BE2C (cell line): ENCODE data around the gene KIF18B.

ENCODE experiments used
- DNase-seq: peaks from one replicate; pipeline ENCODE4 v3.0.0-alpha.2; 2020
- H3K27me3 ChIP-seq: fragments of 250-450 bp; sonication (Bioruptor Pico); 2 replicates; pipeline ENCODE4 v1.5.1; 2020; ENCODE audit warnings: mild to moderate bottlenecking
- H3K36me3 ChIP-seq: fragments of 250-450 bp; sonication (Bioruptor Pico); 2 replicates; pipeline ENCODE4 v1.5.1; 2020; ENCODE audit warnings: mild to moderate bottlenecking
- H3K4me1 ChIP-seq: fragments of 250-450 bp; sonication (Bioruptor Pico); 2 replicates; pipeline ENCODE4 v1.5.1; 2020
- H3K4me3 ChIP-seq: 2 replicates; pipeline ENCODE4 v1.5.1; 2011; ENCODE audit warnings: low read depth, low read length
- H3K9me3 ChIP-seq: fragments of 250-450 bp; sonication (Bioruptor Pico); 2 replicates; pipeline ENCODE4 v1.5.1; 2020
- TF ChIP-seq, protein P1 (sequence below): IDR thresholded peaks from 2 replicates; pipeline ENCODE4 v1.5.1; 2012; ENCODE audit warnings: mild to moderate bottlenecking, low read depth, low read length

Gene KIF18B

DNA sequence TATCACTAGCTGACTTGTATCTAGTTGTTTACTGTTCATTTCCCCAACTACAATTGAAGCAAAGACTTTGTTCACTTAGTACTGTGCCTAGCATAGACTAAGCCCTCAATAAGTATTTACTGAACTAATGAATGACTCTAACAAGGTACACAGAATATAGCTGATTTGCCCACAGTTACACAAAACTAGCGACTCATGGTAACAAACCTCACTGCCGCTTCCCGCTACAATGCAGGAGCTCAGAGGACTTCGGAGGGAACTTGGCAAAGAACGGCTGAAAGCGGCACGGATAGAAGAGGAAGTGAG is 48.9 kb downstream of the KIF18B start:
- TF ChIP-seq, protein P1, sequence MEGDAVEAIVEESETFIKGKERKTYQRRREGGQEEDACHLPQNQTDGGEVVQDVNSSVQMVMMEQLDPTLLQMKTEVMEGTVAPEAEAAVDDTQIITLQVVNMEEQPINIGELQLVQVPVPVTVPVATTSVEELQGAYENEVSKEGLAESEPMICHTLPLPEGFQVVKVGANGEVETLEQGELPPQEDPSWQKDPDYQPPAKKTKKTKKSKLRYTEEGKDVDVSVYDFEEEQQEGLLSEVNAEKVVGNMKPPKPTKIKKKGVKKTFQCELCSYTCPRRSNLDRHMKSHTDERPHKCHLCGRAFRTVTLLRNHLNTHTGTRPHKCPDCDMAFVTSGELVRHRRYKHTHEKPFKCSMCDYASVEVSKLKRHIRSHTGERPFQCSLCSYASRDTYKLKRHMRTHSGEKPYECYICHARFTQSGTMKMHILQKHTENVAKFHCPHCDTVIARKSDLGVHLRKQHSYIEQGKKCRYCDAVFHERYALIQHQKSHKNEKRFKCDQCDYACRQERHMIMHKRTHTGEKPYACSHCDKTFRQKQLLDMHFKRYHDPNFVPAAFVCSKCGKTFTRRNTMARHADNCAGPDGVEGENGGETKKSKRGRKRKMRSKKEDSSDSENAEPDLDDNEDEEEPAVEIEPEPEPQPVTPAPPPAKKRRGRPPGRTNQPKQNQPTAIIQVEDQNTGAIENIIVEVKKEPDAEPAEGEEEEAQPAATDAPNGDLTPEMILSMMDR = no peak
- Histone ChIP-seq H3K4me3 (peak overlapping the region; percentile 99), H3K4me1 (peaks cover 4% of the 10 kb centered on the region), H3K36me3 (peaks cover 23% of the 10 kb centered on the region), H3K27me3 (no peaks in the 10 kb centered on the region), H3K9me3 (no peaks in the 10 kb centered on the region)
- DNase-seq = no peak

DNA sequence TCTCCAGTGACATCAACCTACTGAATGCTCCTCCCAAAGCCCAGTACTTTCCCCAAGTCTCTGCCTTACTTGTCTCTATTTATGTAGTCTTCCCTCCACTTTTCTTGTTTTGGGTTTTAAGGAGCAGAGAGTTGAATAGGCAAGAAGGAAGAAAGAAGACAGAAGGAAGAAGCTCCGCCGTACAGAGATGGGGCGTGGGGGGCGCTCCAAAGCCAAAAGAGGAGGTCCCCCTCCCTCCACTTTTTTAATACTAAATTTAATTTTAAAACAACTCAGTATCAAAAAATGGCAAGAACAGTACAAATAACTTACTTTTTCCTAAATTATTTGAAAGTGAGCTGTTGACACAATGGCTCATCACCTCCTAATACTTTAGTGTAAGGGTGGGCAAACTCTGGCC is 52.9 kb downstream of the KIF18B start:
- no peaks in the 10 kb centered on the region for H3K9me3 ChIP-seq
- peaks cover 5% of the 10 kb centered on the region; the same call in 1 of the 2 replicates for H3K4me1 ChIP-seq
- H3K36me3 ChIP-seq = peaks cover 52% of the 10 kb centered on the region
- TF ChIP-seq, protein P1 = no peak
- H3K27me3 ChIP-seq = no peaks in the 10 kb centered on the region
- H3K4me3 ChIP-seq = no peak overlapping the region
- DNase-seq = no peak

GRCh38 chr17:44892250-44892649 is 55.3 kb downstream of the KIF18B start:
- H3K27me3 ChIP-seq = no peaks in the 10 kb centered on the region
- no peak for DNase-seq
- H3K9me3 ChIP-seq = no peaks in the 10 kb centered on the region
- TF ChIP-seq, protein P1 = no peak
- H3K4me1 ChIP-seq = 0 out of 2 replicates have a peak, but pooled peaks cover 5% of the 10 kb centered on the region
- H3K36me3 ChIP-seq = peaks cover 64% of the 10 kb centered on the region
- H3K4me3 ChIP-seq = no peak overlapping the region

GRCh38 chr17:44889003-44889402 is 58.6 kb downstream of the KIF18B start:
- TF ChIP-seq, protein P1 = no peak
- H3K36me3 ChIP-seq = peaks cover 73% of the 10 kb centered on the region
- H3K27me3 ChIP-seq = no peaks in the 10 kb centered on the region

GRCh38 chr17:44887971-44888954 is 59.3 kb downstream of the KIF18B start:
- H3K4me1 ChIP-seq = 0 out of 2 replicates have a peak, but pooled peaks cover 5% of the 10 kb centered on the region
- no peak for DNase-seq
- no peak overlapping the region for H3K4me3 ChIP-seq
- TF ChIP-seq, protein P1 = no peak
- no peaks in the 10 kb centered on the region for H3K27me3 ChIP-seq
- H3K9me3 ChIP-seq = no peaks in the 10 kb centered on the region
- H3K36me3 ChIP-seq = peaks cover 76% of the 10 kb centered on the region

More at GRCh38 chr17:44889003-44889402, 58.6 kb downstream of the KIF18B start:
- no peak overlapping the region for H3K4me3 ChIP-seq
- no peak for DNase-seq
- H3K4me1 ChIP-seq = 0 out of 2 replicates have a peak, but pooled peaks cover 5% of the 10 kb centered on the region
- H3K9me3 ChIP-seq = no peaks in the 10 kb centered on the region

DNA sequence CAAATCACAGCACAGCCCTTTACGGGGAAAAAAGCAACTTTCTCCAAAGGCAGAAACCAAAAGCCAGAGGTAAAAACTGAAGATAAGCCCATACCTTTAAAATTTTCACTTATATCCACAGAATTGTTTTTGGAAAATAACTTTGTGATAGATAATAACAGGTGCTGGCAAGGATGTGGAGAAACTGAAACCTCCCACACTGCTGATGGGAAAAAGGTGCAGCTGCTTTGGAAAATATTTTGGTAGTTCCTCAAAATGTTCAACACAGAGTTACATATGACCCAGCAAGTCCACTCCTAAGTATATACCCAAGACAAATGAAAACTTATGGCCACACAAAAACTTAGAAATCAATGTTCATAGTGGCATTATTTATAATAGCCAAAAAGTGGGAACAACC is 60.6 kb downstream of the KIF18B start:
- Histone ChIP-seq H3K36me3 (peaks cover 78% of the 10 kb centered on the region), H3K4me1 (0 out of 2 replicates have a peak, but pooled peaks cover 3% of the 10 kb centered on the region), H3K4me3 (no peak overlapping the region), H3K27me3 (no peaks in the 10 kb centered on the region), H3K9me3 (no peaks in the 10 kb centered on the region)
- DNase-seq = no peak
- TF ChIP-seq, protein P1 = no peak
